Measurements from ENCODE around the gene HTT.

The HTT gene

GRCh38 chr4:3112201-3112600 is 37.7 kb downstream of the HTT start:
- H3K27ac ChIP-seq: no peak overlapping the region
- no peaks in the 10 kb centered on the region for H3K27me3 ChIP-seq
- no peak overlapping the region for H3K4me3 ChIP-seq
- H3K36me3 ChIP-seq: peaks cover 98 to 100% (median 100%) of the 10 kb centered on the region in 11 experiments
- no peak overlapping the region for H3K9ac ChIP-seq
- H4K20me1 ChIP-seq: peaks cover 0 to 72% (median 36%) of the 10 kb centered on the region in 11 experiments; a peak in 16 of 22 replicates
- H3K4me1 ChIP-seq: peaks cover 0 to 26% (median under 1%) of the 10 kb centered on the region in 10 experiments; a peak in 8 of 20 replicates
- H3K9me3 ChIP-seq (replicated peaks in 1 of 11): no peaks in the 10 kb centered on the region
- TF ChIP-seq Cebpa-rat (IDR thresholded peaks at IDR 0.05): no peak
- H3K4me2 ChIP-seq: no peak overlapping the region

- TF ChIP-seq Cebpa-rat (IDR thresholded peaks at IDR 0.05): no peak
- Histone ChIP-seq H3K4me2 (no peak overlapping the region), H3K27me3 (no peaks in the 10 kb centered on the region), H3K4me1 (peaks cover 0 to 24% (median 0%) of the 10 kb centered on the region in 10 experiments; a peak in 6 of 20 replicates), H3K27ac (no peak overlapping the region), H3K9me3 (replicated peaks in 1 of 11) (no peaks in the 10 kb centered on the region), H3K4me3 (no peak overlapping the region), H3K9ac (no peak overlapping the region), H3K36me3 (peaks cover 97 to 100% (median 100%) of the 10 kb centered on the region in 11 experiments), H4K20me1 (peaks cover 0 to 71% (median 33%) of the 10 kb centered on the region in 11 experiments; a peak in 14 of 22 replicates)
Measured at GRCh38 chr4:3112609-3113469, 38.4 kb downstream of the HTT start.

GRCh38 chr4:3114377-3114776 is 39.9 kb downstream of the HTT start:
- TF ChIP-seq Cebpa-rat (IDR thresholded peaks at IDR 0.05): no peak
- Histone ChIP-seq H4K20me1 (peaks cover 0 to 70% (median 34%) of the 10 kb centered on the region in 11 experiments; a peak in 14 of 22 replicates), H3K27me3 (no peaks in the 10 kb centered on the region), H3K9me3 (replicated peaks in 1 of 11) (no peaks in the 10 kb centered on the region), H3K4me1 (peaks cover 0 to 15% (median 0%) of the 10 kb centered on the region in 10 experiments; a peak in 5 of 20 replicates), H3K4me2 (no peak overlapping the region), H3K36me3 (peaks cover 97 to 100% (median 100%) of the 10 kb centered on the region in 11 experiments), H3K27ac (no peak overlapping the region), H3K4me3 (no peak overlapping the region), H3K9ac (no peak overlapping the region)

GRCh38 chr4:3115637-3116270 is 41.3 kb downstream of the HTT start:
- no peak overlapping the region for H3K9ac ChIP-seq
- H3K9me3 ChIP-seq (replicated peaks in 1 of 11): no peaks in the 10 kb centered on the region
- peaks cover 0 to 14% (median 0%) of the 10 kb centered on the region in 10 experiments; a peak in 4 of 20 replicates for H3K4me1 ChIP-seq
- H3K4me3 ChIP-seq: no peak overlapping the region
- H3K27ac ChIP-seq: no peak overlapping the region
- peaks cover 96 to 100% (median 100%) of the 10 kb centered on the region in 11 experiments for H3K36me3 ChIP-seq
- no peak overlapping the region for H3K4me2 ChIP-seq
- no peaks in the 10 kb centered on the region for H3K27me3 ChIP-seq
- no peak for TF ChIP-seq Cebpa-rat (IDR thresholded peaks at IDR 0.05)
- H4K20me1 ChIP-seq: peaks cover 0 to 71% (median 24%) of the 10 kb centered on the region in 11 experiments; a peak in 13 of 22 replicates

- Histone ChIP-seq H3K27ac (no peak overlapping the region), H3K4me2 (no peak overlapping the region), H3K27me3 (no peaks in the 10 kb centered on the region), H3K36me3 (peaks cover 96 to 100% (median 100%) of the 10 kb centered on the region in 11 experiments), H4K20me1 (peaks cover 0 to 66% (median 15%) of the 10 kb centered on the region in 11 experiments; a peak in 11 of 22 replicates), H3K9ac (no peak overlapping the region), H3K4me1 (peaks cover 0 to 5% (median 3%) of the 10 kb centered on the region in 10 experiments; a peak in 13 of 20 replicates), H3K4me3 (no peak overlapping the region), H3K9me3 (replicated peaks in 1 of 11) (no peaks in the 10 kb centered on the region)
- no peak for TF ChIP-seq Cebpa-rat (IDR thresholded peaks at IDR 0.05)
Measured at GRCh38 chr4:3116955-3117354, 42.5 kb downstream of the HTT start.

- Histone ChIP-seq H3K4me1 (peaks cover 0 to 9% (median 8%) of the 10 kb centered on the region in 10 experiments; a peak in 14 of 20 replicates), H4K20me1 (peaks cover 0 to 62% (median 13%) of the 10 kb centered on the region in 11 experiments; a peak in 10 of 22 replicates), H3K4me3 (no peak overlapping the region), H3K27me3 (no peaks in the 10 kb centered on the region), H3K9me3 (replicated peaks in 1 of 11) (no peaks in the 10 kb centered on the region), H3K27ac (no peak overlapping the region), H3K36me3 (peaks cover 90 to 100% (median 99%) of the 10 kb centered on the region in 11 experiments), H3K4me2 (no peak overlapping the region), H3K9ac (no peak overlapping the region)
- TF ChIP-seq Cebpa-rat (IDR thresholded peaks at IDR 0.05): no peak
Measured at GRCh38 chr4:3118312-3118711, 43.8 kb downstream of the HTT start.

- H3K4me1 ChIP-seq: peaks cover 0 to 9% (median 8%) of the 10 kb centered on the region in 10 experiments; a peak in 14 of 20 replicates
- TF ChIP-seq Cebpa-rat (IDR thresholded peaks at IDR 0.05): no peak
- H4K20me1 ChIP-seq: peaks cover 0 to 54% (median 13%) of the 10 kb centered on the region in 11 experiments; a peak in 10 of 22 replicates
- H3K4me3 ChIP-seq: no peak overlapping the region
- H3K27ac ChIP-seq: no peak overlapping the region
- H3K9ac ChIP-seq: no peak overlapping the region
- no peaks in the 10 kb centered on the region for H3K27me3 ChIP-seq
- no peak overlapping the region for H3K4me2 ChIP-seq
- H3K9me3 ChIP-seq (replicated peaks in 1 of 11): no peaks in the 10 kb centered on the region
- peaks cover 84 to 100% (median 97%) of the 10 kb centered on the region in 11 experiments for H3K36me3 ChIP-seq
Measured at GRCh38 chr4:3119464-3119863, 45.0 kb downstream of the HTT start.

- peaks cover 0 to 9% (median 8%) of the 10 kb centered on the region in 10 experiments; a peak in 14 of 20 replicates for H3K4me1 ChIP-seq
- TF ChIP-seq Cebpa-rat (IDR thresholded peaks at IDR 0.05): no peak
- peaks cover 0 to 48% (median 11%) of the 10 kb centered on the region in 11 experiments; a peak in 9 of 22 replicates for H4K20me1 ChIP-seq
- H3K9me3 ChIP-seq (replicated peaks in 1 of 11): no peaks in the 10 kb centered on the region
- no peaks in the 10 kb centered on the region for H3K27me3 ChIP-seq
- peaks cover 76 to 96% (median 92%) of the 10 kb centered on the region in 11 experiments for H3K36me3 ChIP-seq
- H3K27ac ChIP-seq: no peak overlapping the region
- no peak overlapping the region for H3K9ac ChIP-seq
- H3K4me3 ChIP-seq: no peak overlapping the region
- H3K4me2 ChIP-seq: no peak overlapping the region
Measured at GRCh38 chr4:3121110-3121509, 46.6 kb downstream of the HTT start.

GRCh38 chr4:3121596-3121995 is 47.1 kb downstream of the HTT start:
- Histone ChIP-seq H3K27ac (no peak overlapping the region), H3K4me1 (peaks cover 0 to 9% (median 8%) of the 10 kb centered on the region in 10 experiments; a peak in 14 of 20 replicates), H3K4me2 (peak overlapping the region in 2 of 11 experiments; percentile 2 to 12; a peak in 2 of 22 replicates), H3K4me3 (no peak overlapping the region), H3K9ac (0 out of 22 replicates have a peak overlapping the region, but pooled peaks of 4 of the 11 experiments have one; percentile 6 to 42 (median 11)), H4K20me1 (peaks cover 0 to 48% (median 11%) of the 10 kb centered on the region in 11 experiments; a peak in 9 of 22 replicates), H3K36me3 (peaks cover 76 to 96% (median 92%) of the 10 kb centered on the region in 11 experiments), H3K27me3 (no peaks in the 10 kb centered on the region), H3K9me3 (replicated peaks in 1 of 11) (no peaks in the 10 kb centered on the region)
- TF ChIP-seq Cebpa-rat (IDR thresholded peaks at IDR 0.05): no peak

Data from BLaER1 treated with 17β-estradiol and CSF1 and Interleukin-3, amounts not matched to agents 10 nM and 100 nM (cell line).